Measurements from ENCODE around the gene SEC22A.

Gene SEC22A

GRCh38 chr3:123301331-123302184 is 99.8 kb downstream of the SEC22A start:
- no peak for DNase-seq (ENCODE audit: low read depth)
- no peak overlapping the region for H3K4me3 ChIP-seq (ENCODE audit: low read depth, low read length)
- TF ChIP-seq CTCF (conservative IDR thresholded peaks at IDR 0.05; ENCODE audit: low read depth, low read length): no peak

- no peak for DNase-seq (ENCODE audit: low read depth)
Observed at GRCh38 chr3:123302961-123303360, 101.2 kb downstream of the SEC22A start.

GRCh38 chr3:123303976-123304560 is 102.3 kb downstream of the SEC22A start:
- DNase-seq (ENCODE audit: low read depth): no peak
- no peak for TF ChIP-seq CTCF (conservative IDR thresholded peaks at IDR 0.05; ENCODE audit: low read depth, low read length)
- no peak overlapping the region for H3K4me3 ChIP-seq (ENCODE audit: low read depth, low read length)

More at GRCh38 chr3:123302961-123303360, 101.2 kb downstream of the SEC22A start:
- no peak for TF ChIP-seq CTCF (conservative IDR thresholded peaks at IDR 0.05; ENCODE audit: low read depth, low read length)
- H3K4me3 ChIP-seq (ENCODE audit: low read depth, low read length): no peak overlapping the region

GRCh38 chr3:123305192-123305591 is 103.4 kb downstream of the SEC22A start:
- H3K4me3 ChIP-seq (ENCODE audit: low read depth, low read length): no peak overlapping the region
- DNase-seq (ENCODE audit: low read depth): no peak
- TF ChIP-seq CTCF (conservative IDR thresholded peaks at IDR 0.05; ENCODE audit: low read depth, low read length): no peak

GRCh38 chr3:123307064-123307463 is 105.3 kb downstream of the SEC22A start:
- TF ChIP-seq CTCF (conservative IDR thresholded peaks at IDR 0.05; ENCODE audit: low read depth, low read length): no peak
- no peak for DNase-seq (ENCODE audit: low read depth)
- no peak overlapping the region for H3K4me3 ChIP-seq (ENCODE audit: low read depth, low read length)

- no peak for DNase-seq (ENCODE audit: low read depth)
- H3K4me3 ChIP-seq (ENCODE audit: low read depth, low read length): no peak overlapping the region
- no peak for TF ChIP-seq CTCF (conservative IDR thresholded peaks at IDR 0.05; ENCODE audit: low read depth, low read length)
Observed at GRCh38 chr3:123310186-123310585, 108.4 kb downstream of the SEC22A start.

Data from choroid plexus epithelial cell (primary cell).